ENCODE results near the gene VPS13C. TPM values are rescaled to one million over a fixed set of nuclear protein-coding genes. Genes with fewer than 3 reads are reported as not detected.

VPS13C gene
- total RNA-seq, 2 donors from 2014 or later: 55.2 to 57.2 TPM

DNA sequence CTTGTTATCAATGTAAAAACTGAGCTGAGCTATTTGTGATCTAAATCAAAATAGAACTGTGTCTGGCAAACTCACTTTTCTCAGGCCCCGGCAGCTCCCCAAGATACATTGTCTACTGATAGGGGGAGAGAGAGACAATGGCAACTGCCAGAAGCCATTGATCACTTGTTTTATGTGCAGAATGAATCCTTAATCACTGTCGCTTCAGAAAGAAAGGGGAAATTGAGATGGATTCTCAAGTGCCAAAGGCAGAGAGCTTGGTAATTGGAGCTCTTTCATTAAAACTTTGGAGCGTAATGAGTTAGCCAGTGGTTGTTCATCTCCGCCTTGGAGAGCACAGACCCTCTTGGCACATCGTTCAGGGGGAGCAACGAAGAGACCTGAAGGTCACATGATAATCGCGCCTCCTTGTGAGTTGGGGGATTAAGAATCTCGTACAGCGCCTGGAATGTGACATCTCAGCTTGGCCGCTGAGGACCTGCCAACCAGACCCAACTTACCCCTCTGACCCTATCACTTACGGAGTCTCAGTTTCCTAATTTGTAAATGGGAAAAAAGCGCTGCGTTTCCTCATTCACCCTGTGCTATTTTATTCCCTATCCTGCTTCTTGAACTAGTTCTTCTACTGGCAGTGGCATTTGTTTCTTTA, 252.8 kb downstream of the VPS13C start:
- intact Hi-C loops (cut with DNase I, micrococcal nuclease): no loop called here
- no peak for ATAC-seq
- no peak for DNase-seq

Other genes starting within 250 kb of the VPS13C start
- 1 to 10 TPM in 1 of 2 donors, under 1 TPM in 1; 0.22 to 1.1 TPM for gene C2CD4A, start 6.5 kb upstream of the VPS13C start, total RNA-seq
- 1 to 10 TPM; 1.7 to 2.8 TPM for gene C2CD4B, start 104.8 kb upstream of the VPS13C start, total RNA-seq